Kidney (tissue), 14 donors: Measurements from ENCODE around the gene KLK1. TPM values are rescaled to one million over a fixed set of nuclear protein-coding genes. Genes with fewer than 3 reads are reported as not detected.
A peak's percentile ranks its signal among the peaks of the same experiment; 100 is the strongest.
"Not testable (repeated sequence)": the region's sequence is repeated elsewhere in the genome, so short reads cannot be mapped to it uniquely, and the experiment has no call there.

Experiments
- DNase-seq, 5 donors: peaks; one replicate each; pipeline ENCODE4 v3.0.0-alpha.2; 2013 to 2020
- FAIRE-seq: peaks from 2 replicates; lab custom pipeline; 2012; peaks lifted over from hg19 to GRCh38; lab: Jason Lieb, UNC
- H3K27ac ChIP-seq, 2 donors: one replicate each; pipeline ENCODE4 v1.7.0; 2013; ENCODE audit warnings: low read depth in 2 of 2, low read length in 2 of 2, inconsistent platforms in 1 of 2
- H3K27me3 ChIP-seq: one replicate; pipeline ENCODE4 v1.7.1; 2013; ENCODE audit warnings: low read length, inconsistent platforms; ENCODE audit not compliant: control insufficient read depth, insufficient read depth
- H3K36me3 ChIP-seq, 3 donors: one replicate each; pipeline versions ENCODE4 v1.7.0 to v1.7.1; 2013; ENCODE audit warnings: low read length in 3 of 3, control low read depth in 1 of 3, inconsistent platforms in 1 of 3; ENCODE audit not compliant: insufficient read depth in 3 of 3, control insufficient read depth in 2 of 3
- H3K4me1 ChIP-seq, 3 donors: one replicate each; pipeline versions ENCODE4 v1.7.0 to v1.7.1; 2013; ENCODE audit warnings: low read length in 3 of 3, inconsistent platforms in 1 of 3, low read depth in 1 of 3; ENCODE audit not compliant: control insufficient read depth in 2 of 3, insufficient read depth in 2 of 3
- H3K4me3 ChIP-seq, 3 donors: one replicate each; pipeline versions ENCODE4 v1.7.0 to v1.8.1; 2013; ENCODE audit warnings: low read length in 3 of 3, control low read depth in 1 of 3, inconsistent platforms in 1 of 3
- H3K9ac ChIP-seq, 3 donors: one replicate each; pipeline versions ENCODE4 v1.7.0 to v1.7.1; 2013; ENCODE audit warnings: low read length in 3 of 3, control low read depth in 1 of 3, inconsistent platforms in 1 of 3
- H3K9me3 ChIP-seq, 3 donors: one replicate each; pipeline versions ENCODE4 v1.7.0 to v1.7.1; 2013; ENCODE audit warnings: low read length in 3 of 3, control low read depth in 1 of 3, inconsistent platforms in 1 of 3; ENCODE audit not compliant: control insufficient read depth in 2 of 3, insufficient read depth in 1 of 3
- CTCF ChIP-seq: IDR thresholded peaks from 3 replicates; pipeline ENCODE4 v1.5.1; 2012; ENCODE audit warnings: mild to moderate bottlenecking, moderate library complexity, borderline replicate concordance; ENCODE audit not compliant: insufficient read depth; ENCODE audit errors: extremely low read depth
- intact Hi-C: fragments of 100-400 bp; cut with DNase I; formaldehyde crosslinking; loops from one replicate; pipeline ENCODE4 v1.11.1; 2022
- polyA plus RNA-seq: library from polyadenylated mRNA; stranded (reverse); fragments of 350-450 nt; fragmentation: Illumina TruSeq; extraction: RNeasy Lipid Tissue Mini Kit (QIAGEN cat#74804); gene quantifications from one replicate; pipeline ENCODE4 v1.2.3, GENCODE V29; 2014; ENCODE audit warnings: low read depth, low replicate concordance; ENCODE audit not compliant: insufficient read depth
- total RNA-seq: library from RNA; stranded (reverse); fragmentation: NEBNext Ultra II Directional; extraction: Animal tissue kit (Norgen Biotek cat#: 25700); gene quantifications from one replicate; pipeline ENCODE4 v1.2.1, GENCODE V29; 2021
- donor health status: control.
- donor health status: control.
- donor health status: control.
- donor health status: control.
- donor health status: control.
- donor health status: DM: yes; HTN: yes; CAD: no.
- donor health status: Normal renal cell carcinoma (clear cell type).

The KLK1 gene
- total and polyA plus RNA-seq, 2 donors from 2014 or later, result 0.41 to 827 TPM

GRCh38 chr19:50777830-50778303 is 45.7 kb downstream of the KLK1 start:
- no peak for TF ChIP-seq CTCF
- FAIRE-seq (no peak), DNase-seq (peak in 2 of 5 donors; percentile 26 to 31)
- no peaks in the 10 kb centered on the region for H3K36me3 ChIP-seq
- H3K4me1 ChIP-seq, result no peaks in the 10 kb centered on the region
- no peak overlapping the region for H3K27ac ChIP-seq
- H3K27me3 ChIP-seq, result peaks cover 22% of the 10 kb centered on the region
- H3K4me3 ChIP-seq, result no peak overlapping the region
- intact Hi-C loops, result no loop called here
- H3K9me3 ChIP-seq, result no peaks in the 10 kb centered on the region
- H3K9ac ChIP-seq, result no peak overlapping the region

- H3K36me3 ChIP-seq, result no peaks in the 10 kb centered on the region
- no peak overlapping the region for H3K27ac ChIP-seq
- intact Hi-C loops, result no loop called here
- peaks cover 22% of the 10 kb centered on the region for H3K27me3 ChIP-seq
- peaks cover 0 to 2% (median 0%) of the 10 kb centered on the region in 3 donors for H3K9me3 ChIP-seq
- DNase-seq (no peak), FAIRE-seq (no peak)
- no peaks in the 10 kb centered on the region for H3K4me1 ChIP-seq
- TF ChIP-seq CTCF, result no peak
- H3K4me3 ChIP-seq, result no peak overlapping the region
- no peak overlapping the region for H3K9ac ChIP-seq
Measured at GRCh38 chr19:50777261-50777660, 46.3 kb downstream of the KLK1 start.

- no peak for FAIRE-seq
- no peak overlapping the region for H3K4me3 ChIP-seq
- no peak overlapping the region for H3K9ac ChIP-seq
- H3K9me3 ChIP-seq, result peaks cover 0 to 2% (median 0%) of the 10 kb centered on the region in 3 donors
- TF ChIP-seq CTCF, result no peak
- no peak overlapping the region for H3K27ac ChIP-seq
- no peaks in the 10 kb centered on the region for H3K36me3 ChIP-seq
- H3K27me3 ChIP-seq, result peaks cover 22% of the 10 kb centered on the region
- intact Hi-C loops, result no loop called here
- no peaks in the 10 kb centered on the region for H3K4me1 ChIP-seq
- DNase-seq, result no peak
Measured at GRCh38 chr19:50776131-50776530, 47.5 kb downstream of the KLK1 start.

GRCh38 chr19:50773454-50773853 is 50.1 kb downstream of the KLK1 start:
- H3K27me3 ChIP-seq, H3K4me1 ChIP-seq, H3K9me3 ChIP-seq, H3K27ac ChIP-seq, H3K9ac ChIP-seq, intact Hi-C loops, H3K4me3 ChIP-seq, DNase-seq, H3K36me3 ChIP-seq, FAIRE-seq: not testable (repeated sequence)

- FAIRE-seq, intact Hi-C loops, DNase-seq, H3K27ac ChIP-seq, H3K4me1 ChIP-seq, H3K9ac ChIP-seq, H3K4me3 ChIP-seq, H3K36me3 ChIP-seq, H3K9me3 ChIP-seq, H3K27me3 ChIP-seq: not testable (repeated sequence)
Measured at GRCh38 chr19:50772912-50773311, 50.7 kb downstream of the KLK1 start.
